Keratinocyte (primary cell): Measurements from ENCODE around the gene ADGRB3.

ENCODE experiments used
- EZH2 ChIP-seq: IDR thresholded peaks from one replicate; pipeline ENCODE4 v1.6.1; 2012; ENCODE audit warnings: inconsistent platforms, mild to moderate bottlenecking, low read length, moderate library complexity
- TF ChIP-seq, protein P1 (sequence below), 3 experiments: IDR thresholded peaks in 1 of 3; conservative IDR thresholded peaks in 1 of 3; optimal IDR thresholded peaks in 1 of 3; 2 replicates in 2 of 3; 3 replicates in 1 of 3; pipeline versions ENCODE3 to v1.5.1; 2011; ENCODE audit warnings: low read length in 3 of 3, mild to moderate bottlenecking in 3 of 3, moderate library complexity in 2 of 3, control low read depth in 1 of 3, inconsistent platforms in 1 of 3; ENCODE audit not compliant: insufficient read depth in 2 of 3; ENCODE audit errors: extremely low read depth in 1 of 3

DNA sequence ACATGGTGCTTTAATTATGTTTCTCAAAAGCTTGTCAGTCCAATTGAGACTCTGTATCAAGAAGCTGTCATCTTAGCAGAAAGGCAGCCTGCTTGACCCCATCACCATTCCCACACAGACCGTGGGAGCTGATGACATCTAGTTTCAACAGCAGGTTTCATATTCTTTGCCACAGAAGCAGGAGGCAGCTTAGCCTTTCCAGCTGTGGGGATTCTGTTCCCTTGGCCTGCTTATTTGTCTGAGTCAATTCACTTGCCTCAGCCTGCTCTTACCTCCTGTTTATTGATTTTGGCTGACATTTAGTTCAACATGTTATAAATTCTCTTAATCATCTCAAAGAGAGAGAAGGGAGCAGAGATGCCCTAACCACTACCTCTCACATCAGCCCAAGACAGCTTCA, 527.7 kb downstream of the ADGRB3 start:
- TF ChIP-seq, protein P1, sequence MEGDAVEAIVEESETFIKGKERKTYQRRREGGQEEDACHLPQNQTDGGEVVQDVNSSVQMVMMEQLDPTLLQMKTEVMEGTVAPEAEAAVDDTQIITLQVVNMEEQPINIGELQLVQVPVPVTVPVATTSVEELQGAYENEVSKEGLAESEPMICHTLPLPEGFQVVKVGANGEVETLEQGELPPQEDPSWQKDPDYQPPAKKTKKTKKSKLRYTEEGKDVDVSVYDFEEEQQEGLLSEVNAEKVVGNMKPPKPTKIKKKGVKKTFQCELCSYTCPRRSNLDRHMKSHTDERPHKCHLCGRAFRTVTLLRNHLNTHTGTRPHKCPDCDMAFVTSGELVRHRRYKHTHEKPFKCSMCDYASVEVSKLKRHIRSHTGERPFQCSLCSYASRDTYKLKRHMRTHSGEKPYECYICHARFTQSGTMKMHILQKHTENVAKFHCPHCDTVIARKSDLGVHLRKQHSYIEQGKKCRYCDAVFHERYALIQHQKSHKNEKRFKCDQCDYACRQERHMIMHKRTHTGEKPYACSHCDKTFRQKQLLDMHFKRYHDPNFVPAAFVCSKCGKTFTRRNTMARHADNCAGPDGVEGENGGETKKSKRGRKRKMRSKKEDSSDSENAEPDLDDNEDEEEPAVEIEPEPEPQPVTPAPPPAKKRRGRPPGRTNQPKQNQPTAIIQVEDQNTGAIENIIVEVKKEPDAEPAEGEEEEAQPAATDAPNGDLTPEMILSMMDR (optimal IDR thresholded peaks at IDR 0.05 in 1 of 3, IDR thresholded peaks at IDR 0.05 in 1 of 3, conservative IDR thresholded peaks at IDR 0.05 in 1 of 3; ENCODE audit: extremely low read depth in 1 of 3, insufficient read depth in 2 of 3, low read length in 3 of 3) = no peak
- no peak for TF ChIP-seq EZH2
